ENCODE measurements around the gene CDKN1B.

Gene CDKN1B

DNA sequence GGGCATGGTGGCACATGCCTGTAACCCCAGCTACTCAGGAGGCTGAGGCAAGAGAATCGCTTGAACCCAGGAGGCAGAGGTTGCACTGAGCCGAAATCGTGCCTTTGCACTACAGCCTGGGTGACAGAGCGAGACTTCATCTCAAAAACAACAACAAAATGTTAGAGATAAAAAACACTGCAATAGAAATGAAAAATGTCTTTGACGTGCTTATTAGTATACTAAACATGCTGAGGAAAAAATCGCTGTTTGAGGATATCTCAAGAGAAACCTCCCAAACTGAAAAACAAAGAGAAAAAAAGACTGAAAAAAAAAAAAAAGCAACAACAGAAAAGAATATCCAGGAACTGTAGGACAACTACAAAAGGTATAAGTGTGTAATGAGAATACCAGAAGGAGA is 53.1 kb downstream of the CDKN1B start:
- DNase-seq, result no peak

Measured in kidney glomerular epithelial cell (primary cell).